ENCODE data around the gene PRKCB. TPM values are rescaled to one million over a fixed set of nuclear protein-coding genes. Genes with fewer than 3 reads are reported as not detected.

Gene PRKCB
- total RNA-seq, 1 experiment from 2014 or later: not detected

- Mint-ChIP-seq H3K27me3 (ENCODE audit: unreplicated experiment) (peaks cover 82% of the 10 kb centered on the region), H3K4me3 (ENCODE audit: low read depth, unreplicated experiment) (no peak overlapping the region), H3K27ac (ENCODE audit: unreplicated experiment) (no peak overlapping the region), H3K36me3 (ENCODE audit: insufficient read depth, unreplicated experiment) (no peaks in the 10 kb centered on the region), H3K4me1 (ENCODE audit: low read depth, unreplicated experiment) (no peaks in the 10 kb centered on the region), H3K9me3 (ENCODE audit: low read depth, unreplicated experiment) (no peaks in the 10 kb centered on the region)
- intact Hi-C loops (cut with micrococcal nuclease; ENCODE audit: unreplicated experiment): no loop called here
- no TSS peak for BruUV-seq (replicated peaks)
- no peak for DNase-seq
- TF ChIP-seq, protein P1, sequence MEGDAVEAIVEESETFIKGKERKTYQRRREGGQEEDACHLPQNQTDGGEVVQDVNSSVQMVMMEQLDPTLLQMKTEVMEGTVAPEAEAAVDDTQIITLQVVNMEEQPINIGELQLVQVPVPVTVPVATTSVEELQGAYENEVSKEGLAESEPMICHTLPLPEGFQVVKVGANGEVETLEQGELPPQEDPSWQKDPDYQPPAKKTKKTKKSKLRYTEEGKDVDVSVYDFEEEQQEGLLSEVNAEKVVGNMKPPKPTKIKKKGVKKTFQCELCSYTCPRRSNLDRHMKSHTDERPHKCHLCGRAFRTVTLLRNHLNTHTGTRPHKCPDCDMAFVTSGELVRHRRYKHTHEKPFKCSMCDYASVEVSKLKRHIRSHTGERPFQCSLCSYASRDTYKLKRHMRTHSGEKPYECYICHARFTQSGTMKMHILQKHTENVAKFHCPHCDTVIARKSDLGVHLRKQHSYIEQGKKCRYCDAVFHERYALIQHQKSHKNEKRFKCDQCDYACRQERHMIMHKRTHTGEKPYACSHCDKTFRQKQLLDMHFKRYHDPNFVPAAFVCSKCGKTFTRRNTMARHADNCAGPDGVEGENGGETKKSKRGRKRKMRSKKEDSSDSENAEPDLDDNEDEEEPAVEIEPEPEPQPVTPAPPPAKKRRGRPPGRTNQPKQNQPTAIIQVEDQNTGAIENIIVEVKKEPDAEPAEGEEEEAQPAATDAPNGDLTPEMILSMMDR (IDR thresholded peaks at IDR 0.05; ENCODE audit: unreplicated experiment): no peak
- CTCF ChIA-PET: no interaction called here
Observed at GRCh38 chr16:23836078-23836403, 258 bp downstream of the PRKCB start.

- no TSS peak for BruUV-seq (replicated peaks)
- H3K27ac Mint-ChIP-seq (ENCODE audit: unreplicated experiment): no peak overlapping the region
- H3K4me3 Mint-ChIP-seq (ENCODE audit: low read depth, unreplicated experiment): no peak overlapping the region
- H3K36me3 Mint-ChIP-seq (ENCODE audit: insufficient read depth, unreplicated experiment): no peaks in the 10 kb centered on the region
- intact Hi-C loops (cut with micrococcal nuclease; ENCODE audit: unreplicated experiment): no loop called here
- CTCF ChIA-PET: no interaction called here
- H3K9me3 Mint-ChIP-seq (ENCODE audit: low read depth, unreplicated experiment): no peaks in the 10 kb centered on the region
- H3K4me1 Mint-ChIP-seq (ENCODE audit: low read depth, unreplicated experiment): no peaks in the 10 kb centered on the region
- peaks cover 76% of the 10 kb centered on the region for H3K27me3 Mint-ChIP-seq (ENCODE audit: unreplicated experiment)
- no peak for DNase-seq
- TF ChIP-seq, protein P1 (IDR thresholded peaks at IDR 0.05; ENCODE audit: unreplicated experiment): no peak
Observed at GRCh38 chr16:23836404-23837311, 875 bp downstream of the PRKCB start.

DNA sequence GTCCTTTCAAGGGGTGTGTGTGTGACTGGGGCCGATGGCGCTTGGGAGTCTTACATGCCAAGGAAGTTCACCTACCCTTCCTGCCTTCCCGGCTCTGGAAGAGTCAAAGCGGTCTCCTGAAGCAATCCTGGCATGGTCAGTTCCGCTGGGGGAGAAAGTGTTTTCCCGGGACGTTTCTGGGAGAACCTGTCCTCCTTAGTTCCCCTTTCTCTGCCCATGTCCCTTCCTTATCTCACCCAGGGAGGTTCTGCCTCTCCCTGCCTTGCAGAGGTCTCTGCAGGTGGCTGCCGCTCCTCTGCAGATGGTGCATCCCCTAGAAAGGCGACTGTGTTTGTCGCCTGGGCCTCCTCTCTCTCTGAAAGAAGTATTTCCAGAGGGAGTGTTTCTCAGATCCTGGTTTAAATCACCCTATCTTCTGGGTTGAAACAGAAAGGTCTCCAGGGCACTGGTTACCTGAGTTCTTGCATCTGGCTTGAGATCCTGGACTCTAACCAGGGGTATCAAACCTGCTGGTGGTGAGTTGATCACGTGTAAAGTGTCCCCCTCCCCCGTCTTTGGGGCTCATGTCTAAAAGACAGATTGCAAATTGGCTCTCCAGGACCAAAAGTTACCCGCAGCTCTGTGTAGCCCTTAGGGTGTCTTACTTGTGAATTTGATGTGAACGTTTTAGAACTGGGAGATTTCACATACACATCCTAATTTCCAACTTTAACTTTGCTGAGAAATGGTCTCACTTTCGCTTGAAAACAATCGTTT is 1.9 kb downstream of the PRKCB start:
- TF ChIP-seq, protein P1 (IDR thresholded peaks at IDR 0.05; ENCODE audit: unreplicated experiment): no peak
- CTCF ChIA-PET: interaction anchor here (0.6 kb wide), 1 partner anchor 1113 kb away, joined by 5 read pairs; no protein-coding TSS in a partner anchor
- BruUV-seq (replicated peaks): no TSS peak
- intact Hi-C loops (cut with micrococcal nuclease; ENCODE audit: unreplicated experiment): no loop called here
- Mint-ChIP-seq H3K4me1 (ENCODE audit: low read depth, unreplicated experiment) (no peaks in the 10 kb centered on the region), H3K36me3 (ENCODE audit: insufficient read depth, unreplicated experiment) (no peaks in the 10 kb centered on the region), H3K27me3 (ENCODE audit: unreplicated experiment) (peaks cover 71% of the 10 kb centered on the region), H3K4me3 (ENCODE audit: low read depth, unreplicated experiment) (no peak overlapping the region), H3K27ac (ENCODE audit: unreplicated experiment) (no peak overlapping the region), H3K9me3 (ENCODE audit: low read depth, unreplicated experiment) (no peaks in the 10 kb centered on the region)
- no peak for DNase-seq

DNA sequence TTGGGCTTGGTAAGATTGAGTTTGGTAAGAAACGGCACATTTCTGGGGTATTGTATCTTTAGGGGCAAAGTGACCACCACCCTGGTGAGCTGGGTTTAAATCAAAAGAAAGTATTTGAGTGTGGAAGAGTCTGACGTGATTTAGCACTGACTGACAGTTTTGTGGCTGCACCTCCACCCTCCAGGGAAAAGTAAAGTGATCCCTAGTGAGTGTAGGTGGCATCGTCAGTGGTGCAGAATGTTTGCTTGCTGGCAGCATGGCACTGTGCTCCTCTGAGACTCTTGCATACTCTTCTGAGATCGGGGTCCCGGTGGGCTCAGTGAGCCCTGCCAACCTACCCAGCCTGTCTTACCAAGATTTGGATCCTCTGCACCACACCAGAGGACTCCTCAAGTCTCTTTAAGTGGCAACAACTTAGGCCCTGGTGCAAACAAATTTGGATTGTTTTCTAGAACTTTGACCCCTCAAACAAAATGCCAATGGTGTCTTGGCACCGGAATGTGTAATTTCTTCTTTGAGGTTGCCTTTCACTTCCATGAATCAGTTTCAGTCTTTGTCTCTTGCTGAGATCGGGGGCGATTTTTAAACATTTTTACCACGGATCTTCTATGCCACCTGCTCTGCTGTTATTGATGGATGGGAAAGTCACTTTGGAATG is 2.8 kb downstream of the PRKCB start:
- H3K9me3 Mint-ChIP-seq (ENCODE audit: low read depth, unreplicated experiment): no peaks in the 10 kb centered on the region
- TF ChIP-seq, protein P1 (IDR thresholded peaks at IDR 0.05; ENCODE audit: unreplicated experiment): no peak
- no peak for DNase-seq
- no peaks in the 10 kb centered on the region for H3K36me3 Mint-ChIP-seq (ENCODE audit: insufficient read depth, unreplicated experiment)
- no peak overlapping the region for H3K27ac Mint-ChIP-seq (ENCODE audit: unreplicated experiment)
- no TSS peak for BruUV-seq (replicated peaks)
- no peak overlapping the region for H3K4me3 Mint-ChIP-seq (ENCODE audit: low read depth, unreplicated experiment)
- CTCF ChIA-PET: interaction anchor here (0.6 kb wide), 1 partner anchor 1112 kb away, joined by 5 read pairs; no protein-coding TSS in a partner anchor
- peaks cover 67% of the 10 kb centered on the region for H3K27me3 Mint-ChIP-seq (ENCODE audit: unreplicated experiment)
- H3K4me1 Mint-ChIP-seq (ENCODE audit: low read depth, unreplicated experiment): no peaks in the 10 kb centered on the region
- intact Hi-C loops (cut with micrococcal nuclease; ENCODE audit: unreplicated experiment): no loop called here
